Dedifferentiated amniotic fluid mesenchymal stem cell (primary cell): Measurements from ENCODE around the gene OR7A17.

Experiments
- DNase-seq: peaks from one replicate; pipeline ENCODE4 v3.0.0-alpha.2; 2016; ENCODE audit errors: extremely low spot score

OR7A17 gene

GRCh38 chr19:14886032-14886431, at the start of gene OR7A17:
OR7A17 (minus strand) TSS chr19:14886132; CDS start chr19:14881355, 4,777 bp downstream.
- no peak for DNase-seq

GRCh38 chr19:14933506-14933905, 47.6 kb upstream of the OR7A17 start:
- no peak for DNase-seq

- DNase-seq, result no peak
Observed at GRCh38 chr19:14916848-14917247, 30.9 kb upstream of the OR7A17 start.

GRCh38 chr19:14915116-14915515, 29.2 kb upstream of the OR7A17 start:
- no peak for DNase-seq

GRCh38 chr19:14906711-14907110, 20.8 kb upstream of the OR7A17 start:
- DNase-seq, result no peak

- no peak for DNase-seq
Observed at GRCh38 chr19:14901675-14902260, 15.8 kb upstream of the OR7A17 start.

GRCh38 chr19:14890643-14891379, 4.9 kb upstream of the OR7A17 start:
- no peak for DNase-seq

- DNase-seq, result no peak
Observed at GRCh38 chr19:14889994-14890642, 4.2 kb upstream of the OR7A17 start.

- no peak for DNase-seq
Observed at GRCh38 chr19:14871619-14872230, 14.2 kb downstream of the OR7A17 start.

- no peak for DNase-seq
Observed at GRCh38 chr19:14868497-14868896, 17.4 kb downstream of the OR7A17 start.

GRCh38 chr19:14848822-14849221, 37.1 kb downstream of the OR7A17 start, which contains the start of gene OR7A10:
OR7A10 (minus strand) TSS chr19:14848922; CDS start chr19:14841877, 7,045 bp downstream.
- no peak for DNase-seq

- no peak for DNase-seq
Observed at GRCh38 chr19:14843578-14843977, 42.4 kb downstream of the OR7A17 start.

GRCh38 chr19:14843169-14843568, 42.8 kb downstream of the OR7A17 start:
- DNase-seq, result no peak

GRCh38 chr19:14840206-14840605, 45.7 kb downstream of the OR7A17 start:
- DNase-seq, result no peak

GRCh38 chr19:14837391-14837790, 48.5 kb downstream of the OR7A17 start:
- DNase-seq, result no peak

- no peak for DNase-seq
Observed at GRCh38 chr19:14835011-14835410, 50.9 kb downstream of the OR7A17 start, which contains the start of the genes OR7A5 and OR7C1. OR7A5 (minus strand) TSS chr19:14835185; CDS start chr19:14828241, 6,944 bp downstream. OR7C1 (minus strand) TSS chr19:14835185; CDS start chr19:14800136, 35,049 bp downstream.

- DNase-seq, result no peak
Observed at GRCh38 chr19:14830702-14831101, 55.2 kb downstream of the OR7A17 start.
